Stomach (tissue), 9 donors: ENCODE data around the gene DUSP9. TPM values are rescaled to one million over a fixed set of nuclear protein-coding genes. Genes with fewer than 3 reads are reported as not detected.
A peak's percentile ranks its signal among the peaks of the same experiment; 100 is the strongest.
"Not testable (repeated sequence)": the region's sequence is repeated elsewhere in the genome, so short reads cannot be mapped to it uniquely, and the experiment has no call there.

Experiments used
- DNase-seq, 2 donors: peaks; one replicate each; pipeline versions ENCODE4 v3.0.0 to v3.0.0-alpha.2; 2013 to 2019
- H3K27ac ChIP-seq, 5 donors: fragments of 200-600 bp in 4 of 5; sonication (generic) in 4 of 5; one replicate each; pipeline ENCODE4 v1.5.1; 2013 to 2019; ENCODE audit warnings: mild to moderate bottlenecking in 1 of 5, moderate library complexity in 1 of 5
- H3K27me3 ChIP-seq, 3 donors: fragments of 200-600 bp; sonication (generic); one replicate each; pipeline ENCODE4 v1.5.1; 2017 to 2019; ENCODE audit warnings: mixed run types in 1 of 3
- H3K36me3 ChIP-seq, 4 donors: fragments of 200-600 bp; sonication (generic); 1 replicate in 3 of 4; 2 replicates in 1 of 4; pipeline ENCODE4 v1.5.1; 2016 to 2019
- H3K4me1 ChIP-seq, 4 donors: fragments of 200-600 bp; sonication (generic); one replicate each; pipeline ENCODE4 v1.5.1; 2016 to 2019
- H3K4me3 ChIP-seq, 4 donors: fragments of 200-600 bp; sonication (generic) in 3 of 4; one replicate each; pipeline ENCODE4 v1.5.1; 2016 to 2019; ENCODE audit warnings: mild to moderate bottlenecking in 1 of 4
- H3K9me3 ChIP-seq, 4 donors: fragments of 200-600 bp; sonication (generic); one replicate each; pipeline ENCODE4 v1.5.1; 2016 to 2019
- CTCF ChIP-seq, 7 experiments: fragments of 450-650 bp in 4 of 7; fragments of 200-600 bp in 3 of 7; sonication (generic) in 3 of 7; IDR thresholded peaks; one replicate each; pipeline ENCODE4 v1.5.1; 2016 to 2019; ENCODE audit warnings: antibody characterized with exemption in 7 of 7, control low read depth in 2 of 7, mild to moderate bottlenecking in 1 of 7
- EP300 ChIP-seq: sonication (generic); formaldehyde crosslinking; IDR thresholded peaks from one replicate; pipeline ENCODE4 v1.6.1; 2017; ENCODE audit warnings: antibody characterized with exemption
- POLR2A ChIP-seq, 4 donors: fragments of 450-650 bp; IDR thresholded peaks; one replicate each; pipeline ENCODE4 v1.6.1; 2016; ENCODE audit warnings: antibody characterized with exemption in 4 of 4, control low read depth in 2 of 4, mild to moderate bottlenecking in 1 of 4, moderate library complexity in 1 of 4
- POLR2AphosphoS5 ChIP-seq, 3 donors: sonication (generic); formaldehyde crosslinking; IDR thresholded peaks; one replicate each; pipeline ENCODE4 v1.6.1; 2016; ENCODE audit warnings: antibody characterized with exemption in 3 of 3
- WGBS, 5 donors: extraction: QIAGEN DNeasy Blood & Tissue Kit in 3 of 5; methylation state at CpG; one replicate each; pipeline versions ENCODE4 v1.1.5 to v1.1.7; 2013 to 2018; 5-methylcytosine and 5-hydroxymethylcytosine counted together
- intact Hi-C: fragments of 100-400 bp; cut with DNase I; formaldehyde crosslinking; loops from one replicate; pipeline ENCODE4 v1.15.1; 2023; ENCODE audit warnings: low total_unique reads
- polyA plus RNA-seq, 3 donors: library from polyadenylated mRNA; stranded (reverse); fragments of 200-250 nt; gene quantifications; one replicate each; pipeline ENCODE4 v1.2.3, GENCODE V29; 2013
- total RNA-seq, 5 donors: library from RNA; depleted of rRNA; stranded (reverse); fragments of >200 nt; gene quantifications; one replicate each; pipeline versions ENCODE4 v1.1.0 to v1.2.3, GENCODE V29; 2014 to 2016
- donor health status: healthy with polysubstance abuse.
- donor health status: Bipolar disorder and iron deficiency.
- donor health status: healthy.

DUSP9 gene
- total and polyA plus RNA-seq, 8 donors = 0.18 to 0.25 TPM; not detected in 6

- peak overlapping the region; percentile 42 to 50 (median 45) for H3K4me3 ChIP-seq
- H3K36me3 ChIP-seq = peaks cover 0 to 16% (median 4%) of the 10 kb centered on the region in 4 donors
- peaks cover 0 to 28% (median 20%) of the 10 kb centered on the region in 4 donors for H3K4me1 ChIP-seq
- WGBS, 5 donors = 57 to 95% (median 83%) methylated on average over 8 to 19 of the region's 19 CpGs
- TF ChIP-seq POLR2AphosphoS5 (IDR thresholded peaks at IDR 0.05) = no peak
- no peak for TF ChIP-seq EP300
- no peak for TF ChIP-seq CTCF (IDR thresholded peaks at IDR 0.05)
- no peak for TF ChIP-seq POLR2A (IDR thresholded peaks at IDR 0.05)
- intact Hi-C loops = no loop called here
- H3K27me3 ChIP-seq = peaks cover 8 to 15% (median 13%) of the 10 kb centered on the region in 3 donors
- no peaks in the 10 kb centered on the region for H3K9me3 ChIP-seq
- peak overlapping the region in 2 of 5 donors; percentile 74 to 82 for H3K27ac ChIP-seq
- no peak for DNase-seq
Measured at GRCh38 chrX:153689654-153690465, 42.9 kb downstream of the DUSP9 start.

- H3K4me1 ChIP-seq = peaks cover 0 to 28% (median 20%) of the 10 kb centered on the region in 4 donors
- no peaks in the 10 kb centered on the region for H3K9me3 ChIP-seq
- TF ChIP-seq POLR2AphosphoS5 (IDR thresholded peaks at IDR 0.05) = no peak
- TF ChIP-seq EP300 = no peak
- TF ChIP-seq POLR2A (IDR thresholded peaks at IDR 0.05) = no peak
- no peak for TF ChIP-seq CTCF (IDR thresholded peaks at IDR 0.05)
- peaks cover 2 to 9% (median 7%) of the 10 kb centered on the region in 3 donors for H3K27me3 ChIP-seq
- DNase-seq = no peak
- WGBS, 5 donors = 75 to 90% (median 84%) methylated on average over 4 to 14 of the region's 14 CpGs
- peak overlapping the region in 1 of 5 donors; percentile 82 for H3K27ac ChIP-seq
- no peak overlapping the region for H3K4me3 ChIP-seq
- intact Hi-C loops = no loop called here
- peaks cover 0 to 18% (median 5%) of the 10 kb centered on the region in 4 donors for H3K36me3 ChIP-seq
Measured at GRCh38 chrX:153690466-153690865, 43.5 kb downstream of the DUSP9 start.

- 83 to 88% (median 87%) methylated on average over 11 to 21 of the region's 21 CpGs for WGBS, 5 donors
- H3K27me3 ChIP-seq, H3K27ac ChIP-seq, H3K4me3 ChIP-seq, H3K9me3 ChIP-seq, DNase-seq, intact Hi-C loops: not testable (repeated sequence)
- Histone ChIP-seq H3K4me1 (peaks cover 0 to 28% (median 20%) of the 10 kb centered on the region in 4 donors), H3K36me3 (peaks cover 0 to 22% (median 11%) of the 10 kb centered on the region in 4 donors)
Measured at GRCh38 chrX:153691032-153691827, 44.2 kb downstream of the DUSP9 start.

- intact Hi-C loops = no loop called here
- peaks cover 0 to 26% (median 18%) of the 10 kb centered on the region in 4 donors for H3K4me1 ChIP-seq
- H3K36me3 ChIP-seq = peaks cover 0 to 30% (median 18%) of the 10 kb centered on the region in 4 donors
- WGBS, 5 donors = 46 to 83% (median 67%) methylated on average over 2 to 4 of the region's 4 CpGs
- DNase-seq = no peak
- no peak overlapping the region for H3K27ac ChIP-seq
- H3K27me3 ChIP-seq = no peaks in the 10 kb centered on the region
- H3K4me3 ChIP-seq = no peak overlapping the region
- TF ChIP-seq EP300 (no peak), POLR2A (IDR thresholded peaks at IDR 0.05) (no peak), CTCF (IDR thresholded peaks at IDR 0.05) (no peak), POLR2AphosphoS5 (IDR thresholded peaks at IDR 0.05) (no peak)
- no peaks in the 10 kb centered on the region for H3K9me3 ChIP-seq
Measured at GRCh38 chrX:153692003-153692402, 45.0 kb downstream of the DUSP9 start.
